ENCODE results near the gene IKBKG.

IKBKG gene

GRCh38 chrX:154525606-154526490, 21.6 kb upstream of the IKBKG start:
- no peaks in the 10 kb centered on the region for H3K36me3 ChIP-seq (ENCODE audit: insufficient read depth)
- H3K79me2 ChIP-seq (ENCODE audit: insufficient read depth, low read depth): no peaks in the 10 kb centered on the region
- H3K27ac ChIP-seq: no peak overlapping the region
- no peak overlapping the region for H3K4me2 ChIP-seq
- H3K4me3 ChIP-seq (IDR thresholded peaks at IDR 0.05; ENCODE audit: insufficient read depth, low read depth, low read length): no peak overlapping the region
- no peak overlapping the region for H2AFZ ChIP-seq (ENCODE audit: low read depth)
- TF ChIP-seq, protein P1, sequence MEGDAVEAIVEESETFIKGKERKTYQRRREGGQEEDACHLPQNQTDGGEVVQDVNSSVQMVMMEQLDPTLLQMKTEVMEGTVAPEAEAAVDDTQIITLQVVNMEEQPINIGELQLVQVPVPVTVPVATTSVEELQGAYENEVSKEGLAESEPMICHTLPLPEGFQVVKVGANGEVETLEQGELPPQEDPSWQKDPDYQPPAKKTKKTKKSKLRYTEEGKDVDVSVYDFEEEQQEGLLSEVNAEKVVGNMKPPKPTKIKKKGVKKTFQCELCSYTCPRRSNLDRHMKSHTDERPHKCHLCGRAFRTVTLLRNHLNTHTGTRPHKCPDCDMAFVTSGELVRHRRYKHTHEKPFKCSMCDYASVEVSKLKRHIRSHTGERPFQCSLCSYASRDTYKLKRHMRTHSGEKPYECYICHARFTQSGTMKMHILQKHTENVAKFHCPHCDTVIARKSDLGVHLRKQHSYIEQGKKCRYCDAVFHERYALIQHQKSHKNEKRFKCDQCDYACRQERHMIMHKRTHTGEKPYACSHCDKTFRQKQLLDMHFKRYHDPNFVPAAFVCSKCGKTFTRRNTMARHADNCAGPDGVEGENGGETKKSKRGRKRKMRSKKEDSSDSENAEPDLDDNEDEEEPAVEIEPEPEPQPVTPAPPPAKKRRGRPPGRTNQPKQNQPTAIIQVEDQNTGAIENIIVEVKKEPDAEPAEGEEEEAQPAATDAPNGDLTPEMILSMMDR (conservative IDR thresholded peaks at IDR 0.05; ENCODE audit: low read depth, low read length): no peak
- no peaks in the 10 kb centered on the region for H4K20me1 ChIP-seq (ENCODE audit: insufficient read depth)
- no peaks in the 10 kb centered on the region for H3K27me3 ChIP-seq (ENCODE audit: insufficient read depth, low read depth)
- no peak overlapping the region for H3K9ac ChIP-seq
- H3K4me1 ChIP-seq (ENCODE audit: low read depth, poor library complexity, severe bottlenecking): peaks cover 11% of the 10 kb centered on the region

- TF ChIP-seq, protein P1 (conservative IDR thresholded peaks at IDR 0.05; ENCODE audit: low read depth, low read length): peak; percentile 35; the same call in 1 of the 2 replicates
- H3K4me3 ChIP-seq (IDR thresholded peaks at IDR 0.05; ENCODE audit: insufficient read depth, low read depth, low read length): no peak overlapping the region
- no peaks in the 10 kb centered on the region for H3K79me2 ChIP-seq (ENCODE audit: insufficient read depth, low read depth)
- H4K20me1 ChIP-seq (ENCODE audit: insufficient read depth): no peaks in the 10 kb centered on the region
- H2AFZ ChIP-seq (ENCODE audit: low read depth): peak overlapping the region; percentile 56; the same call in 1 of the 2 replicates
- H3K4me1 ChIP-seq (ENCODE audit: low read depth, poor library complexity, severe bottlenecking): peaks cover 11% of the 10 kb centered on the region
- no peaks in the 10 kb centered on the region for H3K27me3 ChIP-seq (ENCODE audit: insufficient read depth, low read depth)
- no peak overlapping the region for H3K9ac ChIP-seq
- no peaks in the 10 kb centered on the region for H3K36me3 ChIP-seq (ENCODE audit: insufficient read depth)
- peak overlapping the region; percentile 32; the same call in 1 of the 2 replicates for H3K27ac ChIP-seq
- H3K4me2 ChIP-seq: peak overlapping the region; percentile 76
Measured at GRCh38 chrX:154526901-154527675, 20.3 kb upstream of the IKBKG start.

- no peaks in the 10 kb centered on the region for H3K27me3 ChIP-seq (ENCODE audit: insufficient read depth, low read depth)
- H3K9ac ChIP-seq: no peak overlapping the region
- no peak overlapping the region for H3K4me3 ChIP-seq (IDR thresholded peaks at IDR 0.05; ENCODE audit: insufficient read depth, low read depth, low read length)
- no peak overlapping the region for H3K27ac ChIP-seq
- H3K4me1 ChIP-seq (ENCODE audit: low read depth, poor library complexity, severe bottlenecking): peaks cover 11% of the 10 kb centered on the region
- TF ChIP-seq, protein P1 (conservative IDR thresholded peaks at IDR 0.05; ENCODE audit: low read depth, low read length): no peak
- H2AFZ ChIP-seq (ENCODE audit: low read depth): no peak overlapping the region
- H3K4me2 ChIP-seq: no peak overlapping the region
- no peaks in the 10 kb centered on the region for H3K79me2 ChIP-seq (ENCODE audit: insufficient read depth, low read depth)
- H3K36me3 ChIP-seq (ENCODE audit: insufficient read depth): no peaks in the 10 kb centered on the region
- no peaks in the 10 kb centered on the region for H4K20me1 ChIP-seq (ENCODE audit: insufficient read depth)
Measured at GRCh38 chrX:154529206-154529612, 18.2 kb upstream of the IKBKG start.

DNA sequence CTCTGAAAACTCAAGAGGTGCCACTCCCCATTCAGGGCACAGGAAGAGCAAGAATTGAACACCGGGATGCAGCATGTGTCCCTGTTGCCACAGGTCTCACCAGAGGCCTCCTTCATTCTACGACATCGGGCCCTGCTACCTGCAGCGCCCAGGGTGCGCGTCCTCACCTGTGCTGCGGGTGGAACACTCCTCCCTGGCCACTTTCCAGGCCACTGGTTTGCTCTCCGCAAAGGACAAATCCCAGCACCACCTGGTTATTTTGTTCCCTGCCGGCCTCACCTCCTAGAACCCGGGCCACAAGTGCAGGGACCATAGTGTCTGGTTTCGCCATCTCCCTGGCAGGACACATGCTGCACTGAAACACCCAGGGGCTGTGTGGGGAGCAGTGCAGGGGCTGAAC, 17.1 kb upstream of the IKBKG start:
- Histone ChIP-seq H3K4me1 (ENCODE audit: low read depth, poor library complexity, severe bottlenecking) (peaks cover 16% of the 10 kb centered on the region), H3K27ac (no peak overlapping the region), H2AFZ (ENCODE audit: low read depth) (no peak overlapping the region), H3K27me3 (ENCODE audit: insufficient read depth, low read depth) (no peaks in the 10 kb centered on the region), H3K9ac (no peak overlapping the region), H3K4me2 (no peak overlapping the region), H4K20me1 (ENCODE audit: insufficient read depth) (no peaks in the 10 kb centered on the region), H3K36me3 (ENCODE audit: insufficient read depth) (no peaks in the 10 kb centered on the region), H3K79me2 (ENCODE audit: insufficient read depth, low read depth) (no peaks in the 10 kb centered on the region), H3K4me3 (IDR thresholded peaks at IDR 0.05; ENCODE audit: insufficient read depth, low read depth, low read length) (no peak overlapping the region)
- TF ChIP-seq, protein P1 (conservative IDR thresholded peaks at IDR 0.05; ENCODE audit: low read depth, low read length): no peak

All from KMS-11 (cell line).